Measurements from ENCODE around the gene ITGAV.

Gene ITGAV

DNA sequence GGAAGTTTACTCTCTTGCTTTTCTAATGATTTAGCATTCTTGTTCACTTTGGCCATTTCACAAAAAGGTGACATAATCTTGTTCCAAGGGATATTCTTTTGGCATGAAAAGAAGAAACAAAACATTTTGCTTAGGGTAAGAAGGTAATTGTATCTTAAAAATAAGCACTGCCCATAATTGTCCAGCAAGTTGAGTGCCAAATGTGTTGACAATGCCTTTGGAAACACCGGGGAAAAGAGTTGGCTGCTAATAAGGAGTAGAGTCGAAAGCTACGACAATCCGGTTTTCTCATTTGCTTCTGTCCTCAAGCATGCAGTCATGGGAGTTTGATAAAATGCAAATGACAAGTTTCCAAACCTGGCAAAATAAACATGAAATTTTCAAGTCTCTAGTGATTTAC is 27.3 kb downstream of the ITGAV start:
- no peak for DNase-seq

DNA sequence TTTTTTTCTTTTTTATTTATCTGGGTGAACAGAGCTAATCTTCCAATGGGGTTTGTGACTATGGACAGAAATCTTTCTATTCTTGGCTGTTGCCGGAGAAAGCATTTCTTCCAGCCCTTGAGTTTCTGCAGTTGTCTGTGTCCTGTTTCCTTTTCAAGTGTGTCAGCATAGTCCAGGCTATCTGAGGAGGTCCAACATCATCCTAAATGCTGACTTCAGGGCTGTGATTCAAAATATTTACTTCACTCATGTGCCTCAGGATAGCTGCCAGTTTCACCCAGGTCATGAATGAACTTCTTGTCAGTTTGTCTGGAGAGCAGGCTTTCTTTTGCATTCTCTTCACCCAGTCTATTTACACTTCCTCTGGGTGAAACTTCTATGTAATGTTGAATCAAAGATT is 27.9 kb downstream of the ITGAV start:
- DNase-seq = no peak

DNA sequence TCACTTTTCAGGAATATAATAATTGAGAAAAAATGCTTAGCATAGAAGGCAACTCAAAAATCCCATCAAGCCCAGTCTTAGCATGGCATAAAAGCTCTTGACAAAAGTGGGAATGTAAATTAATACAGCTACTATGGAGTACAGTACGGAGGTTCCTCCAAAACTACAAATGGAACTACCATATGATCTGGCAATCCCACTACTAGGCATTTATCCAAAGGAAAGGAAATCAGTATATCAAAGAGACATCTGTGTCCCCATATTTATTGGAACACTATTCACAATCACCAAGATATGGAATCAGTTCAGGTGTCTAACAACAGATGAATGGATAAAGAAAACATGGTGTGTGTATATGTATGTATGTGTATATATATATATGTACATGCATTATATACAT is 28.8 kb downstream of the ITGAV start:
- no peak for DNase-seq

DNA sequence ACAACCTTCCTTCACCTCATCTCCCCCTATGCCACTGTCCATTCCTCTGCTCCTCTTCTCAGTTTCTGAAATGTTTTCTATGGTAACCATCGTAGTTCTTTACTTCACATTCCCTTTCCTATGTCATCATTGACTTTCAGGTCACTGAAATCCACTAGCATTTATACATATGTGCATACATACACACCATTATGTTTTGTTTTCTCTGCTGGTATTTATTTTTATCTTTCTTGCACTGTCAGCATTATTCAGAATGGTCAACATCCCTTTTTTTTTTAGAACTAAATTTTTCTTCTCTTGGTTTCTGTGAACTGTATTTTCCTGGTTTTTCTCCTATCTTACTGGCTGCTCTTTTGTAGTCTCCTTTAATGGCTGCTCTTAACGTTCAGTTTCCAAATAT is 33.2 kb downstream of the ITGAV start:
- DNase-seq = no peak

DNA sequence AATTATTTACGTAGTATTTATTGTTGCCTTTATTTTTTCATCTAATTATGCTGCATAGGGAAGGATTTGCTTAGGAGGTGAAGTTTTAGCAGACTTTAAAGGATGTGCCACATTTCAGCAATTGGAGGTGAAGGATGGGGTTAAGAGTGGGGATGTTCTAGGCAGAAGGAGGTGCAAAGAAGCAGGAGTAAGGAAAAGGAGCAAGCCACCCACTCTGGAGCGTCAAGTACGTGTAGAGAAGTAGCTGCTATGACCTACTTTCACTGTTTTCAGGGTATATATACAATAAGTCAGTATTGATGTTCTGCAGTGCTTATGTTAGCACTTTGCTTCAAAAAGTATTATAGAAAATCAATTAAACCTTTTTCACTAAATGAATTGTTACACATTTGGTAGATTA is 34.4 kb downstream of the ITGAV start:
- DNase-seq = no peak

DNA sequence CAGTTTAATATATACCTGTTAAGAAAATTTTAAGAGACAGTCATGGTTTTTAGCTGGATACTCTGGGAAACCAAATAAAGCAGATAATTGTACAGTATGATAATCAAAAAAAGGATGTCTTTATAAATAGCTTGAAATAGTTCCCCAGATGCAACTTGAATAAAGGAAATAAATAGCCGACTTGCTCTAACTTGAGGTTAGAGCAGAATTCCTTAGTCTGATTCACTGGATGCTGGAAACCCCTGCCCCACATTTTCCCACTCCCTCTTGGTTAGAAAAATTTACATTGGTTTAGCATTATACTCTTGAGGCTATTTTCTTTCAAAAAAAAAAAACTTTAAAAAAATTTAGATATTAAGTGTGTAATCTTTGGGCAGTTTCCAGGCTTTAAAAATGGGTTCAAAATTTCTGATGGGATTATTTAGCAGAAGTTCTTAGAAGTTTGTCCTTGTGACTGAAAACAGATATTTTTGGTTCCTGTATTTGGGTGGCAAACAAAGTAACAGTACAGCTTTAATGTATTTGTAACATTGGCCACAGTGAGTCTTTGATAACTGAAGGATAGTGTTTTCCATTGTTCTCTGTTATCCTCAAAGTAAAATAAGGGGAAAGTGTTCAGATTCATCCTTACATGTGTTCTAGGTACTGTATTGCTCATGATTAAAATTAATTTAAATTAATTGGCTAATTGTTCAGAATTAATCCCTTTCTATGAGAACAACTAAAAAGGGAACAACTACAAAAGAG is 39.6 kb downstream of the ITGAV start:
- peak; percentile 48 for DNase-seq

DNA sequence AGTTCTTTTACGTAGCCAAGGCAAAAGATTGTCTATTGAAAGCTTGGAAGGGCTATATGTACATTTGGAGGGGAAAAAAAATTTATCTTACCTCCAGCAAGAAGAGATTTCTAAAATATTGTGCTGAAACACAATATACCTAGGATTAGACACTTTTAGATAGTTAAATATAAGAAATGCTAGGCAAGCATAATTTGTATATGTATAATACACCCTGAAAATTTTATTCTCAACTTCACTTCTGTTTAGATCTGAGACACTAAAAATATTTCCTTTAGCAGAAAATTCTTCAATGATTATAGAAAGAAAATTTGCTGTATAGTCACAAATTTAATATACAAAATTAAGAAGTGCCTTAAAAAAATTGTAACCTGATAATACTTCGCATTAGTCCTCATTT is 42.6 kb downstream of the ITGAV start:
- DNase-seq = no peak

DNA sequence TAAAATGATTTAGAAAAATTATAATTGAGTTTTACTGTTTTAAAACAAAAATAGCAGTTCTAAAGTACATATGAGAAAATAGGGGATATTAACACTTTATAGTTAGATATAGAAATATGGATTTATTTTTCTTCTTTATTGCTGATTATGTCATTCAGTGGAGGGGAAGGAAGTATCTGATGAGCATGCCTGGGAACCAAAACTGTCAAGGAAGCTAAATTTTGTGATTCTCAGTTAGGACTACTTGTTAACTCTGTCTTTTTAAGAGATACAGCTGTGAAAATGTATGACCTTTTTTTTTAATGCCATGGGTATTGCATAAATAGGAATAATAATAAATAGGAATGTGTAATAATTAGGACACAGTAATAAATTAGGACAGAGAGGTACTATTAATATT is 44.8 kb downstream of the ITGAV start:
- no peak for DNase-seq

DNA sequence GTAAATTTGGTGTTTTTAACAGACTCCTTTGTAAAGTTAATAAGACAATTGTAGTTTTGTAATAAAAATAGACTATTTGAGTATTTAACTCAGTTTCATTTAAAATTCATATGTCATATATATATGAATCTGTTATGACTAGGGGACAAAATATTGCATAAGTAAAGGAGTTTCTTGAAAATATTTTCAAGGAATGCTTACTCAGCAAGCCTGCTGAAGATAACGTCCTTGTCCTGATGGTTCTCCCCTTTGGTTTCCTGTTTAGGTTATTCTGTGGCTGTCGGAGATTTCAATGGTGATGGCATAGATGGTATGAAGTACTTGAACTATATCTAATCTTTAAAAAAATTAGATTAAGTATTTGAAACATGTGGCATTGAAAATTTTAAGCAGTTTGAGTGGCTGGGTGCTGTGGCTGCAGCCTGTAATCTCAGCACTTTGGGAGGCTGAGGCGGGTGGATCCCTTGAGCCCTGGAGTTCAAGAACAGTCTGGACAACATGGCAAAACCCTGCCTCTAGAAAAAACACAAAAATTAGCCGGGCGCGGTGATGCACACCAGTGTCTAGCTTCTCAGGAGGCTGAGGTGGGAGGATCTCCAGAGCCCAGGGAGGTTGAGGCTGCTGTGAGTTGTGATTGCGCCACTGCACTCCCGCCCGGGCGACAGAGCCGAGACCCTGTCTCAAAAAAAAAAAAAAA is 47.1 kb downstream of the ITGAV start:
- DNase-seq = no peak

DNA sequence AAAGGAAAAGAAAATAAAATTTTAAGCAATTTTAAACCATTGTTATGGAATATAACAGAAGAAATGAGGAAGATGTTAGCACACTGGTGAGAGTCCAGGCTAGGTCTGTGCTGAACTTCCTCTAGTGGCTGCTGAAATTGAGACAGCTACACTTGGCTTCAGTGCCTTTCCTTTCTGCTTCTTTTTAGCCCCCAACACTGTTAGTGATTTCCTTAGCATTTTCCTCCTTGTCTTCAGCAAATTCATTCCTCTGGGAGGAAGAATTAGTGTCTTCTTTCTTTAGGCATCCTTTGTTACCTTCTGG is 47.6 kb downstream of the ITGAV start:
- no peak for DNase-seq

DNA sequence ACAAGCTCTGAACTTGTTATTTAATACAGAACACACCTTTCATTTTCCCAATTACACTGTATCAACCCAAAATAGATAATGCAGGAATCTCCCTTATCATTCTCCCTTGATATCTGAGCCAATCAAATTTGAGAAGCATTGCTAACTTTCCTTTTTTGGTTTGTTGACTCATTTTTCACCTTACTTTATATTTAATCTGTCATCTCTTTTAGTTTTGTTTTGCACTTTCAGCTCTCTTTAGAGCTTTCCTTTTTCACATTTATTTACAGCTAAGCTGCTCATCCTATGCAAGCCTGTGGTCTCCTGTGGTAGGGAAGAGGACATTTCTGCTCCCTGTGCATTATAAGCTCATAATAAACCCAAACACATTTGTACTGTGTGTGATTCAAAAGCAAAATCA is 50.1 kb downstream of the ITGAV start:
- no peak for DNase-seq

DNA sequence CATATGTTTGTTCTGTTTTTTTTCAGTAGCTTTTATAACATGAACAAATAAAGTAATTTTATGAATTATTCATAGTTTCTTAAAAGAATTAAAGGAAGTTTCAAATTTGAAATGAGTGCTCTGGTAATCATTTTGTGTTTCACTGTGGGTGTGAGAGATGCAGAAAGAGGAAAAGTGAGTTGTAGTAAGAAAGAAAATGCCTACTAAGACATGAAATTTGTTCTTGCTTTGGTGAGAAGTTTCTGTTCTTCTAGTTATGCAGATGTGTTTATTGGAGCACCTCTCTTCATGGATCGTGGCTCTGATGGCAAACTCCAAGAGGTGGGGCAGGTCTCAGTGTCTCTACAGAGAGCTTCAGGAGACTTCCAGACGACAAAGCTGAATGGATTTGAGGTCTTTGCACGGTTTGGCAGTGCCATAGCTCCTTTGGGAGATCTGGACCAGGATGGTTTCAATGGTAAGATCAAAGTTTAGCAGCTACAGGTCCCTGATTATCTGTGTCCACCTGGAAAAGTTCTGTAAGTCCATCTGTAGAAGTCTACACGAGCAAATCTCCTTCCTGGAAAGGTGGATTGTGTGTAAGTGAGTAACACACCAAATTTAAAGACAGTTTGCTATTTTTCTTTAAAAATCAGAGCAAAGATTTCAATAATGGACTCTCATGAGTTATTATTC is 51.4 kb downstream of the ITGAV start:
- no peak for DNase-seq

DNA sequence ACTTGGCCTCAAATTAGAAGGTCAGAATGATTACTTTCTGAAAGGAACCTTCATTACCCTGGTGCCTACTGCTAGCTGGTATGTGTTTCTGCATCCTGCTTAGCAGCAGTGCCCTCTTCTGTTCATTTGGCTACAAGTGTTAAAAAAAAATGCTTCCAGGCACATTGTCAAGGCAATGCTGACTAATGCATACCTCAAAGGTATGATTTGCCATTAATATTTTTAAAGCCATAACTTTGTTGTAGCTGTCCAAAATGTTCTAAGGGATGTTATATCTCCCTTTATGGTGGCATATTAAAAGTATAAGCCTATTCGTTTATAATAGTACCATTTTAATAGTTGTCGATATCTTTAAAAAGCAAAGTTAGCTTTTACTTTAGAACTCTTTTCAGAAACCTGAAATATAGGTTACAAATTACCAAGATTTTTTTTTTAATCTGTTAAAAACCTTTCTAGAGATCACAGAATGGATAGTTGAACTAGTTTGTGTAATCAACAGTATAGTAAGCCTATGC is 52.0 kb downstream of the ITGAV start:
- peak; percentile 70 for DNase-seq

DNA sequence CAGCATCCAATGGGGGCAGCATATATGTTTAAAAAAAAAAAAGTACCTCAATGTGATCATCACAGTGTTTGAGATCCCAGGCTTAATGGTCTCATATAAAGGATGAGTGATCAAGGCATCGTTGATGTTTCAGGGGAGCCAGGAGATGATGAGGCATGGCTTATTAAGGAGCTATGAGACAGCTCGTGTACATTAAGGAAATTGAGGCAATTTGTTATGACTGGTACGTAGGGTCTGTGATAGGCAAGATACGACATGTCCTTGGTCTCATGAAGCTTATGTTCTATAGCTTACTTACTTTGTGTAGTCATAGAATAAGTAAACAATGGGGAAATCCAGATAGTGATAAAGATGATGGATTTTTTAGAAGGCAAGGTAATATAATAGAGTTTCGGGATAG is 54.9 kb downstream of the ITGAV start:
- no peak for DNase-seq

DNA sequence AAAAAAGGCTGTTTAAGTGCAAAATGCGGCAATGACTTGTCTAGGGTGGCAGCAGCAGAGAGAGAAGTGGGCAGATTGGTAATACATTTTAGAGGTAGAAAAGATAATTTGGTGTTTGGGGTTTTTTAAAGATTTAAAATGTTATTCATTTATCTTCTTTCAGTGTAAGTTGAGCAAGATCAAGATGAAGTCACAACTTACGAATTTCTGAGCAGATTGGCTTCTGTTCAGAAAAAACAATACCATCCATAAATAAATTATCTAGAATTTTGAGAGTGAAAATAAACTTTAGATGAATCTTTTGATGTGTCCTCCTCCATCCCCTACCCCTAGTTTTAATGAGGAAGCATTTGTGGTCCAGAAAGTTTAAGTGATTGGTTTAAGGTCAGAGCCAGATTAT is 56.1 kb downstream of the ITGAV start:
- no peak for DNase-seq

DNA sequence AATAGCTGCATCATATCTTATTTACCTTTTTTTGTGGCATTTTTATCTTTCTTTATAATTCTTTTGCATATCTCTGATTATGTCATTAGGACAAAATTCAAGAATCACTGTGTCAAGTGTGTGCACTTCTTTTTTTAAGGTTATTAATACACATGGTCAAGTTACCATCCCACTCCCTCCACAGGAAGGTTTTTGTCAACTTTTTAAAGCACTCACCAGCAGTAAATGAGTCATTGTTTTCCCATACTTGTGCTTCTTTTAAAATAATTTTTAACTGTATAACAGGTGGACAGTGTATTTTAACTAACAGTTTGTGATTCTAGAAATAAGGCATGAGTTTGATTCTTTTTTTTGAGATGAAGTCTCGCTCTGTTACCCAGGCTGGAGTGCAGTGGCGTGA is 58.3 kb downstream of the ITGAV start:
- DNase-seq = no peak

DNA sequence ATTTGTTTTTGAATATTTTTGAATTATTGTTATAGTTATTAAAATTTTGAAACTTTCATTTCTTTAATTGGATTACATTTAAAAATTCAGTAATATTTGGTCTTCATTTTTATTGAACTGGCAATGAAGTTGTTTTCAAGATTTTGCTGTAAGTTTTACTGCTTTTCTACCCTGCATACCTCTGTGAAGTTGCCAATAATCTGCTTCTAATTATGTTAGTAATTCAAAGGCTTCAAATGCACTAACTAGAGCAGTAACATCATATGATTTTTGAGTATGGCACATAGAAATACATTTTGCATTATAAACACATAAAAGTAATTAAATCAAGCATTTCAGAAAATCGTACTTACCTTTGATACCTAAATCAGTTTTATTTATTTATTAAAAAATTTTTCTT is 63.7 kb downstream of the ITGAV start:
- no peak for DNase-seq

DNA sequence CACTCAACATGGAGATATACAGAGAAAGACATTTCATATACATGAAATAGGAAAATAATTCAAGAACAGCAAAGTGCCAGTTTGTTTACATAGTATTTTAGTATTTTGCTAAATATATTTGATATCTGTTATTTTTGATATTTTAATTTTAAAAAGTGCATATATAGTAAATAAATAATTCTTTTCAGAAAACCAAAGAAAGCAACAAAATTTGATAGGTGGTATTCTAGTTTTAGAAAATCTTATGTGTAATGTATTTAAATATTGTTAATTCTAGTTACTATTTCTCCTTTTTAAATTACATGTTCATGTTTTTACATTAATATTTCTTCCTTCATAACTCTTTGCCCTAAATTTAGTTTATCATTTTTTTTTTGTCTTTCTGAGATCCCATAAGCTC is 69.5 kb downstream of the ITGAV start:
- DNase-seq = no peak

DNA sequence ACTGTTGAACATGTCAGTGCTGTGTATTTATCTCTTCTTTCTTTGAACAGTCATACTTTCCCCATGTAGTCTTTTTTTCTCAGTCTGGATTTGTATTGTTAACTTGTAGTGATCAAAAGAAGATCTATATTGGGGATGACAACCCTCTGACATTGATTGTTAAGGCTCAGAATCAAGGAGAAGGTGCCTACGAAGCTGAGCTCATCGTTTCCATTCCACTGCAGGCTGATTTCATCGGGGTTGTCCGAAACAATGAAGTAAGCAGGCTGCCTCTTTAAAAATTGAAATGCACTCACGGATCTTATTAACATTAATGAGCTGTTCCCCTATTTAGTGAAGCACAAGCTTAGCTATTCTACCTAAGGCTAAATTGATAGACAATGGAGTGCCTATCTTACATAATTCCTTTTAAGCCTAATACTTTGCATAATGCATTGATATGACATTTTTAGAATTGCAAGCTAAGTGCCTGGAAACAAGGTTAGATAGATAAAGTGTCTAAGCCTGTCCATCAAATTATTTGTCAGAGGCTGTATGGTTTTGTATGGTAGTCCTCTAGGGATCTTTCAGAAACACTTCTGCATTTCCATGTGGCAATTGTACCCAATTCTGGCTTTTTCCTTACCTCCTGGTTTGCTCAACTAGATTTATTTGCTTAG is 74.7 kb downstream of the ITGAV start:
- DNase-seq = no peak

DNA sequence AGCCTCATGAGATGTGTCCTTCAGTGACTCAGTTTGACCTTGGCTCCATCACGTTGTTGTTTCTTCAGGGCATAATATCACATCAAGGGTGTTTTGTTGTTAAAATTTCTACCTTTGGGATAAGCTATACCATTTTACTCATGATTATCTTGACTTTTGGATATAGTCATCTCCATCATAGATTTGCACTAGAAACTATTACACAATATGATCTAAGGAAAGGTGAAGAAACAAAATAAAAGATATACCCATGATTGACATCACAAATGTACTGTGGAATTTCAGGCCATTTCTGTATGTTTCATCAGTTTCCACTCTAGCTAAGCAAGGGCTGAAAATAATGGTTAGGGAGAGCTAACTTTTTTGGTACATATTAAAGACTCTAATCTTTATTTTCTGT is 79.3 kb downstream of the ITGAV start:
- no peak for DNase-seq

DNA sequence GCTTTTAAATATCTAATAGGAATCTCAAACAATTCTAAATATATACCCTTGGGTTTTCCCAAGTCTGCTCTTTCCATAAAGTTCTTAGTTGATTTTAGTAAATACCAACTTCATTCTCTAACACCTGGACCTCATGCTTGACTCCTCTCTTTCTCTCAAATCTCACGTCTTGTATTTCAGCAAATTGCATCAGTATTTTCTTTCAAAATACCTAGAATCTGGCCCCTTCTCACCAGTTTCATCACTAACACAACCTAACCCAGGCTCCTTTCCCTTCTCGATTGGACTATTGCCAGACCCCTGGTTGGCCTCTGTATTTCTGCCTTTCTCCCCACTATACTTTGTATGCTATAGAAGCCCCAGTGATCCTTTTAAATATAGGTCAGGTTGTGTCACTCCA is 81.0 kb downstream of the ITGAV start:
- no peak for DNase-seq

DNA sequence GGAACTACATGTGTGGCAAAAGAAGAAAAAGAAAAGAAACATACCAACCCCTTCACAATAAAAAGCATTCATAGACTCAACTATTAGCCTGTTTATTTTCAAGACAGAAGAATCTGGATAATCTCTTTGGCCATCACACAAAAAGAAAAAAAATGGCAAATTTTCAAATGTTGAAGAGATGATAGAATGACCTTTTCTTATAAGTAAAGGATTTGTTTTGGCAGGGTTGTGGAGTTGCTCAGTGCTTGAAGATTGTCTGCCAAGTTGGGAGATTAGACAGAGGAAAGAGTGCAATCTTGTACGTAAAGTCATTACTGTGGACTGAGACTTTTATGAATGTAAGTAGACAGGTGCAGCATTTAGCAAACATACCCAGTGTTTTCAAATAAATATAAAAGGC is 85.5 kb downstream of the ITGAV start:
- DNase-seq = no peak

DNA sequence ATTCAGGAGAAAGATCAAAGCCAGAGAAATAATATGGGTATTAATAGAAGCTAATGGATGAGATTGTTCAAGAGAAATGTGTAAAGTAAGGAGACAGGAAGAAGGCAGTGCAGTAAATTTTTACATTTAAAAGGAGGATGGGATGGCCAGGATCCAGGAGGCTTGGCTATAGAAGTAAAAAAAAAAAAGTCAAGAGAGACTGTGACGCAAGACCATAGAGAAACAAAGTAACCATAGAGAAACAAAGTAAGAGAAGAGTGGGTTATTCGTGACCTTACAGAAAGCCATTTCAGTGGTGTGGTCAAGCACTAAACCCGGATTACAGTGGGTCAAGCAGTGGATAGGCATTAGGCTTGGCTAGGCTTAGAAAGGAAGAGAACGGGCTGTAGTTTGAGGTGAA is 93.5 kb downstream of the ITGAV start:
- peak; percentile 8 for DNase-seq

DNA sequence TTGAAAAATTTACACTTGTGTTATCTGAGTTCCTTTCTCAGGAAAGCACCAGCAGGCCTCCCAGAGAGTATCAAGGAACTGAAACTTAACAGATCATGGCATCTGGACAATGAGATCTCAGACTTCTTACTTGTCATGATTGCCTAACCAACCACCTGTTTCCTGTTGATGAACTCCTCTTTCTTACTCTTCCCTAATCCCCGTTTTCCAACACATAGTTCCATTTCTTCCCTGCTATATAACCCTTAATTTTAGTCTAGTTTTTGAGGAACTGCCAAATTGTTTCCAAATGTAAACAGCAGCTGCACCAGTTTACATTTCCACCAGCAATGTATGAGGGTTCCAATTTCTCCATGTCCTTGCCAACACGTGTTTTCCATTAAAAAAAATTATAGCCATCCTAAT is 98.0 kb downstream of the ITGAV start:
- peak; percentile 4 for DNase-seq
